ENCODE data around the gene CXCL16.

CXCL16 gene

GRCh38 chr17:4742133-4742532 lies 2.4 kb upstream of the CXCL16 start:
- no peak for TF ChIP-seq CTCF (IDR thresholded peaks at IDR 0.05; ENCODE audit: low read length)
- TF ChIP-seq EZH2 (IDR thresholded peaks at IDR 0.05; ENCODE audit: borderline replicate concordance, low read length) = no peak
- H2AFZ ChIP-seq (ENCODE audit: low read length) = no peak overlapping the region
- no peaks in the 10 kb centered on the region for H3F3A ChIP-seq (ENCODE audit: insufficient read depth, low read length)
- no peaks in the 10 kb centered on the region for H3K36me3 ChIP-seq (ENCODE audit: insufficient read depth, low read length)
- H3K27me3 ChIP-seq (ENCODE audit: insufficient read depth, low read length) = peaks cover 9% of the 10 kb centered on the region
- H3K9me3 ChIP-seq (ENCODE audit: low read length) = no peaks in the 10 kb centered on the region
- no peak overlapping the region for H3K4me3 ChIP-seq (ENCODE audit: low read depth, low read length, poor library complexity, severe bottlenecking)
- no peak overlapping the region for H3K9ac ChIP-seq (ENCODE audit: low read length)
- H3K9me2 ChIP-seq (ENCODE audit: low read depth, low read length) = no peaks in the 10 kb centered on the region
- H3K79me2 ChIP-seq (ENCODE audit: insufficient read depth, low read length) = no peaks in the 10 kb centered on the region
- no peak overlapping the region for H3K4me2 ChIP-seq (ENCODE audit: low read length)
- no peaks in the 10 kb centered on the region for H4K20me1 ChIP-seq (ENCODE audit: insufficient read depth, low read length)
- H3K27ac ChIP-seq (ENCODE audit: low read depth, low read length, poor library complexity, severe bottlenecking) = no peak overlapping the region
- peaks cover 14% of the 10 kb centered on the region for H3K4me1 ChIP-seq (ENCODE audit: insufficient read depth, low read length, severe bottlenecking)

GRCh38 chr17:4741544-4741943 lies 1.8 kb upstream of the CXCL16 start:
- Histone ChIP-seq H3K9me3 (ENCODE audit: low read length) (no peaks in the 10 kb centered on the region), H3K4me3 (ENCODE audit: low read depth, low read length, poor library complexity, severe bottlenecking) (no peak overlapping the region), H3K79me2 (ENCODE audit: insufficient read depth, low read length) (no peaks in the 10 kb centered on the region), H3K9ac (ENCODE audit: low read length) (no peak overlapping the region), H3K27ac (ENCODE audit: low read depth, low read length, poor library complexity, severe bottlenecking) (no peak overlapping the region), H3K36me3 (ENCODE audit: insufficient read depth, low read length) (no peaks in the 10 kb centered on the region), H3F3A (ENCODE audit: insufficient read depth, low read length) (no peaks in the 10 kb centered on the region), H4K20me1 (ENCODE audit: insufficient read depth, low read length) (no peaks in the 10 kb centered on the region), H2AFZ (ENCODE audit: low read length) (no peak overlapping the region), H3K9me2 (ENCODE audit: low read depth, low read length) (no peaks in the 10 kb centered on the region), H3K4me2 (ENCODE audit: low read length) (no peak overlapping the region), H3K4me1 (ENCODE audit: insufficient read depth, low read length, severe bottlenecking) (peaks cover 14% of the 10 kb centered on the region), H3K27me3 (ENCODE audit: insufficient read depth, low read length) (peaks cover 9% of the 10 kb centered on the region)
- no peak for TF ChIP-seq CTCF (IDR thresholded peaks at IDR 0.05; ENCODE audit: low read length)
- no peak for TF ChIP-seq EZH2 (IDR thresholded peaks at IDR 0.05; ENCODE audit: borderline replicate concordance, low read length)

DNA sequence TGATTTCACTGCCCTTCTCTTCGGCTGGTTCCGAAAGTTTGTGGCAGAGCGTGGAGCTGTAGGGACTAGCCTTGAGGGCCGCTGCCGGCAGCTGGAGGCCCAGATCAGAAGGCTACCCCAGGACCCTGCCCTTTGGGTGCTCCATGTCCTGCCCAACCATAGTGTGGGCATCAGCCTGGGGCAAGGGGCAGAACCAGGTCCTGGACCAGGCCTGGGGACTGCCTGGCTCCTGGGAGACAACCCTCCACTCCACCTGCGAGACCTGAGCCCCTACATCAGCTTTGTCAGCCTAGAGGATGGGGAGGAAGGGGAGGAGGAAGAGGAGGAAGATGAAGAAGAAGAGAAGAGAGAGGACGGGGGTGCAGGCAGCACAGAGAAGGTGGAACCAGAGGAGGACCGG lies 856 bp upstream of the CXCL16 start:
- Histone ChIP-seq H3K4me3 (ENCODE audit: low read depth, low read length, poor library complexity, severe bottlenecking) (no peak overlapping the region), H4K20me1 (ENCODE audit: insufficient read depth, low read length) (no peaks in the 10 kb centered on the region), H3K36me3 (ENCODE audit: insufficient read depth, low read length) (no peaks in the 10 kb centered on the region), H3K9me2 (ENCODE audit: low read depth, low read length) (no peaks in the 10 kb centered on the region), H3K4me1 (ENCODE audit: insufficient read depth, low read length, severe bottlenecking) (peaks cover 14% of the 10 kb centered on the region), H3K9me3 (ENCODE audit: low read length) (no peaks in the 10 kb centered on the region), H3K27me3 (ENCODE audit: insufficient read depth, low read length) (peaks cover 9% of the 10 kb centered on the region), H3K27ac (ENCODE audit: low read depth, low read length, poor library complexity, severe bottlenecking) (no peak overlapping the region), H3K79me2 (ENCODE audit: insufficient read depth, low read length) (no peaks in the 10 kb centered on the region), H3K4me2 (ENCODE audit: low read length) (no peak overlapping the region), H3K9ac (ENCODE audit: low read length) (no peak overlapping the region), H2AFZ (ENCODE audit: low read length) (no peak overlapping the region), H3F3A (ENCODE audit: insufficient read depth, low read length) (no peaks in the 10 kb centered on the region)
- no peak for TF ChIP-seq CTCF (IDR thresholded peaks at IDR 0.05; ENCODE audit: low read length)
- TF ChIP-seq EZH2 (IDR thresholded peaks at IDR 0.05; ENCODE audit: borderline replicate concordance, low read length) = no peak

Data from OCI-LY1 (cell line).